SK-N-SH treated with all-trans-retinoic acid at 6 μM for 48 hours (cell line): ENCODE data around the gene PHF3.

Experiments used
- ATAC-seq: fragments of 200-7000 bp; cut with Tn5 transposase; 3 replicates; pipeline ENCODE4 v1.9.1; 2020; ENCODE audit warnings: mild to moderate bottlenecking, moderate library complexity
- ARNTL ChIP-seq: fragments of 450-650 bp; formaldehyde crosslinking; IDR thresholded peaks from 2 replicates; pipeline ENCODE4 v1.5.0; 2020; ENCODE audit warnings: low read depth, mild to moderate bottlenecking, moderate library complexity, borderline replicate concordance
- BACH2 ChIP-seq: fragments of 250-450 bp; sonication (Bioruptor Pico); IDR thresholded peaks from 2 replicates; pipeline ENCODE4 v1.9.0; 2021; ENCODE audit warnings: mild to moderate bottlenecking, borderline replicate concordance
- CSDC2 ChIP-seq: fragments of 250-450 bp; sonication (Bioruptor Pico); IDR thresholded peaks from 2 replicates; pipeline ENCODE4 v1.5.0; 2020; ENCODE audit warnings: mild to moderate bottlenecking, moderate library complexity
- ESRRG ChIP-seq: fragments of 250-450 bp; sonication (Bioruptor Pico); IDR thresholded peaks from 2 replicates; pipeline ENCODE4 v1.6.1; 2021; ENCODE audit warnings: mild to moderate bottlenecking
- ISL1 ChIP-seq: fragments of 250-450 bp; sonication (Bioruptor Pico); IDR thresholded peaks from 2 replicates; pipeline ENCODE4 v2.1.2; 2022; ENCODE audit warnings: mild to moderate bottlenecking, moderate library complexity
- OSR1 ChIP-seq: fragments of 250-450 bp; sonication (Bioruptor Pico); IDR thresholded peaks from 2 replicates; pipeline ENCODE4 v1.8.0; 2022; ENCODE audit warnings: moderate library complexity, mild to moderate bottlenecking, inconsistent platforms
- PPARA ChIP-seq: fragments of 250-450 bp; sonication (Bioruptor Pico); IDR thresholded peaks from 2 replicates; pipeline ENCODE4 v1.5.0; 2020; ENCODE audit warnings: mild to moderate bottlenecking, borderline replicate concordance
- RARB ChIP-seq: fragments of 250-450 bp; sonication (Bioruptor Pico); IDR thresholded peaks from 2 replicates; pipeline ENCODE4 v1.8.0; 2021; ENCODE audit warnings: mild to moderate bottlenecking, moderate library complexity
- TCF4 ChIP-seq: fragments of 250-450 bp; sonication (Bioruptor Pico); IDR thresholded peaks from 2 replicates; pipeline ENCODE4 v1.8.0; 2021; ENCODE audit warnings: mild to moderate bottlenecking, moderate library complexity, borderline replicate concordance
- ZC3H10 ChIP-seq: fragments of 250-450 bp; sonication (Bioruptor Pico); IDR thresholded peaks from 2 replicates; pipeline ENCODE4 v1.5.1; 2021; ENCODE audit warnings: mild to moderate bottlenecking, moderate library complexity
- ZFP3 ChIP-seq: fragments of 250-450 bp; sonication (Bioruptor Pico); IDR thresholded peaks from 2 replicates; pipeline ENCODE4 v1.5.0; 2020; ENCODE audit warnings: mild to moderate bottlenecking, moderate library complexity
- ZFP30 ChIP-seq: fragments of 450-650 bp; formaldehyde crosslinking; IDR thresholded peaks from 2 replicates; pipeline ENCODE4 v1.5.0; 2022; ENCODE audit warnings: mild to moderate bottlenecking, moderate library complexity
- TF ChIP-seq, protein P1 (sequence below): fragments of 250-450 bp; sonication (Bioruptor Pico); IDR thresholded peaks from 2 replicates; pipeline ENCODE4 v1.8.0; 2020; ENCODE audit warnings: mild to moderate bottlenecking, moderate library complexity, borderline replicate concordance
- TF ChIP-seq, protein P2 (sequence below): fragments of 250-450 bp; sonication (Bioruptor Pico); IDR thresholded peaks from 2 replicates; pipeline ENCODE4 v1.8.0; 2021; ENCODE audit warnings: low read depth, mild to moderate bottlenecking, moderate library complexity, borderline replicate concordance
- TF ChIP-seq, protein P3 (sequence below): fragments of 250-450 bp; sonication (Bioruptor Pico); IDR thresholded peaks from 2 replicates; pipeline ENCODE4 v1.5.0; 2020; ENCODE audit warnings: mild to moderate bottlenecking, moderate library complexity
- TF ChIP-seq, protein P4 (sequence below): fragments of 250-450 bp; sonication (Bioruptor Pico); IDR thresholded peaks from 2 replicates; pipeline ENCODE4 v1.5.1; 2021; ENCODE audit warnings: mild to moderate bottlenecking, moderate library complexity

PHF3 gene

DNA sequence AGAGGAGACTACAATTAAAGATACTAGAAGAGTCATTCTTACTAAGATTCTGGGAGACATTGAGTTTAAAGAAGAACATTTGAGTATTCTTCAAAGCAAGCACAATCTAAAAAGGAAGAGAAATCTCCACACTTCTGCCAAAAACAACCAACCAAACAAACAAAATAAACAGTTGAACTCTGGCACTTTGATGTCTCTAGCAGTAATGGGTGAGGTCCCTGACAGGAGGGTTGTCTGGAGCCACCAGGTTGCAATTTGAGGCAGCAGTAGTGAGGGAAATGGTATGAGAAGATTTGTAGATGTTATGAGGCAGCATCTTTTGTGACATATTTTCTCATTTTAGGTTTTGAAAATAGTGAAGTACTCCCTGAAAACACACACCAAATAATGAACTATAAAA is 108.1 kb downstream of the PHF3 start (continued):
- TF ChIP-seq ARNTL (CRISPR knock-in tag) (no peak), RARB (no peak)
- TF ChIP-seq, all 23 proteins: peak for 0

DNA sequence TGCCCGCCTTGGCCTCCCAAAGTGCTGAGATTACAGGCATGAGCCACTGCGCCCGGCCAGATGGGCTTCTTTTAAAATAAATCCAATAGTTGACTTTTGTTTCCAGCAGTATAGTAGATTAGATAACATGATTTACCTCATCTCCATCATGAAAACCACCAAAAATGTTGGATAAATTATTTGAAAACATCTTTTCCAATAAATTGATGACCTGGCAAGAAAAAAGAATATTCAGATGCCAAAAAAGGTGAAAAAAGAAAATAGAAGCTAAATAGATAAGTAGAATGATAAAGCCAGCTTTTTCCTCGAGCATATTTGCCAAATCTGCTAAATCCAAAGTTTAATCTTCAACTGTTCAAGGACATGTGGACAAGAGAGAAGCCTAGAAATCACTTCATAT is 109.2 kb downstream of the PHF3 start:
- no peak for TF ChIP-seq ESRRG (CRISPR knock-in tag)
- TF ChIP-seq CSDC2: no peak
- TF ChIP-seq, protein P1, sequence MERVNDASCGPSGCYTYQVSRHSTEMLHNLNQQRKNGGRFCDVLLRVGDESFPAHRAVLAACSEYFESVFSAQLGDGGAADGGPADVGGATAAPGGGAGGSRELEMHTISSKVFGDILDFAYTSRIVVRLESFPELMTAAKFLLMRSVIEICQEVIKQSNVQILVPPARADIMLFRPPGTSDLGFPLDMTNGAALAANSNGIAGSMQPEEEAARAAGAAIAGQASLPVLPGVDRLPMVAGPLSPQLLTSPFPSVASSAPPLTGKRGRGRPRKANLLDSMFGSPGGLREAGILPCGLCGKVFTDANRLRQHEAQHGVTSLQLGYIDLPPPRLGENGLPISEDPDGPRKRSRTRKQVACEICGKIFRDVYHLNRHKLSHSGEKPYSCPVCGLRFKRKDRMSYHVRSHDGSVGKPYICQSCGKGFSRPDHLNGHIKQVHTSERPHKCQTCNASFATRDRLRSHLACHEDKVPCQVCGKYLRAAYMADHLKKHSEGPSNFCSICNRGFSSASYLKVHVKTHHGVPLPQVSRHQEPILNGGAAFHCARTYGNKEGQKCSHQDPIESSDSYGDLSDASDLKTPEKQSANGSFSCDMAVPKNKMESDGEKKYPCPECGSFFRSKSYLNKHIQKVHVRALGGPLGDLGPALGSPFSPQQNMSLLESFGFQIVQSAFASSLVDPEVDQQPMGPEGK: no peak
- TF ChIP-seq, protein P2, sequence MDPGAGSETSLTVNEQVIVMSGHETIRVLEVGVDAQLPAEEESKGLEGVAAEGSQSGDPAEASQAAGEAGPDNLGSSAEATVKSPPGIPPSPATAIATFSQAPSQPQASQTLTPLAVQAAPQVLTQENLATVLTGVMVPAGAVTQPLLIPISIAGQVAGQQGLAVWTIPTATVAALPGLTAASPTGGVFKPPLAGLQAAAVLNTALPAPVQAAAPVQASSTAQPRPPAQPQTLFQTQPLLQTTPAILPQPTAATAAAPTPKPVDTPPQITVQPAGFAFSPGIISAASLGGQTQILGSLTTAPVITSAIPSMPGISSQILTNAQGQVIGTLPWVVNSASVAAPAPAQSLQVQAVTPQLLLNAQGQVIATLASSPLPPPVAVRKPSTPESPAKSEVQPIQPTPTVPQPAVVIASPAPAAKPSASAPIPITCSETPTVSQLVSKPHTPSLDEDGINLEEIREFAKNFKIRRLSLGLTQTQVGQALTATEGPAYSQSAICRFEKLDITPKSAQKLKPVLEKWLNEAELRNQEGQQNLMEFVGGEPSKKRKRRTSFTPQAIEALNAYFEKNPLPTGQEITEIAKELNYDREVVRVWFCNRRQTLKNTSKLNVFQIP (CRISPR knock-in tag): no peak
- TF ChIP-seq ZFP3 (CRISPR knock-in tag): no peak
- no peak for TF ChIP-seq ZFP30 (CRISPR knock-in tag)
- no peak for TF ChIP-seq RARB
- TF ChIP-seq ARNTL (CRISPR knock-in tag): no peak
- no peak for TF ChIP-seq ZC3H10 (CRISPR knock-in tag)
- TF ChIP-seq OSR1 (CRISPR knock-in tag): no peak
- ATAC-seq: no peak

DNA sequence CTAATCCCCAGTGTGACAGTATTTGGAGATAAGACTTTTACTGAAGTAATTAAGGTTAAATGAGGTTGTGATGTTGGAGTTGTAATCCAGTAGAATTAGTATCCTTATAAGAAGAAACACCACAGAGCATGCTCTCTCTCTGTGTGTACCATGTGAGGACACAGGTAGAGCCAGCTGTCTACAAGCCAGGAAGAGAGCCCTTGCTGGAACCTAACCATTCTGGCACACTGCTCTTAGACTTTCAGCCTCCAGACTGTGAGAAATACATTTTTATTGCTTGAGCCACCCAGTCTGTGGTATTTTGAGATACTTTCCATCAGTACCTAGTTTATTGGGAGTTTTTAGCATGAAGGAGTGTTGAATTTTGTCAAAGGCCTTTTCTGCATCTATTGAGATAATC is 110.2 kb downstream of the PHF3 start:
- ATAC-seq: no peak

More for the DNA sequence above, 110.2 kb downstream of the PHF3 start:
- TF ChIP-seq, protein P1: no peak
- no peak for TF ChIP-seq BACH2 (CRISPR knock-in tag)
- TF ChIP-seq, protein P3, sequence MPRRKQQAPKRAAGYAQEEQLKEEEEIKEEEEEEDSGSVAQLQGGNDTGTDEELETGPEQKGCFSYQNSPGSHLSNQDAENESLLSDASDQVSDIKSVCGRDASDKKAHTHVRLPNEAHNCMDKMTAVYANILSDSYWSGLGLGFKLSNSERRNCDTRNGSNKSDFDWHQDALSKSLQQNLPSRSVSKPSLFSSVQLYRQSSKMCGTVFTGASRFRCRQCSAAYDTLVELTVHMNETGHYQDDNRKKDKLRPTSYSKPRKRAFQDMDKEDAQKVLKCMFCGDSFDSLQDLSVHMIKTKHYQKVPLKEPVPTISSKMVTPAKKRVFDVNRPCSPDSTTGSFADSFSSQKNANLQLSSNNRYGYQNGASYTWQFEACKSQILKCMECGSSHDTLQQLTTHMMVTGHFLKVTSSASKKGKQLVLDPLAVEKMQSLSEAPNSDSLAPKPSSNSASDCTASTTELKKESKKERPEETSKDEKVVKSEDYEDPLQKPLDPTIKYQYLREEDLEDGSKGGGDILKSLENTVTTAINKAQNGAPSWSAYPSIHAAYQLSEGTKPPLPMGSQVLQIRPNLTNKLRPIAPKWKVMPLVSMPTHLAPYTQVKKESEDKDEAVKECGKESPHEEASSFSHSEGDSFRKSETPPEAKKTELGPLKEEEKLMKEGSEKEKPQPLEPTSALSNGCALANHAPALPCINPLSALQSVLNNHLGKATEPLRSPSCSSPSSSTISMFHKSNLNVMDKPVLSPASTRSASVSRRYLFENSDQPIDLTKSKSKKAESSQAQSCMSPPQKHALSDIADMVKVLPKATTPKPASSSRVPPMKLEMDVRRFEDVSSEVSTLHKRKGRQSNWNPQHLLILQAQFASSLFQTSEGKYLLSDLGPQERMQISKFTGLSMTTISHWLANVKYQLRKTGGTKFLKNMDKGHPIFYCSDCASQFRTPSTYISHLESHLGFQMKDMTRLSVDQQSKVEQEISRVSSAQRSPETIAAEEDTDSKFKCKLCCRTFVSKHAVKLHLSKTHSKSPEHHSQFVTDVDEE (CRISPR knock-in tag): no peak
- no peak for TF ChIP-seq TCF4 (CRISPR knock-in tag)
- no peak for TF ChIP-seq CSDC2
- no peak for TF ChIP-seq ISL1 (CRISPR knock-in tag)
- no peak for TF ChIP-seq ZFP3 (CRISPR knock-in tag)
- TF ChIP-seq, protein P4, sequence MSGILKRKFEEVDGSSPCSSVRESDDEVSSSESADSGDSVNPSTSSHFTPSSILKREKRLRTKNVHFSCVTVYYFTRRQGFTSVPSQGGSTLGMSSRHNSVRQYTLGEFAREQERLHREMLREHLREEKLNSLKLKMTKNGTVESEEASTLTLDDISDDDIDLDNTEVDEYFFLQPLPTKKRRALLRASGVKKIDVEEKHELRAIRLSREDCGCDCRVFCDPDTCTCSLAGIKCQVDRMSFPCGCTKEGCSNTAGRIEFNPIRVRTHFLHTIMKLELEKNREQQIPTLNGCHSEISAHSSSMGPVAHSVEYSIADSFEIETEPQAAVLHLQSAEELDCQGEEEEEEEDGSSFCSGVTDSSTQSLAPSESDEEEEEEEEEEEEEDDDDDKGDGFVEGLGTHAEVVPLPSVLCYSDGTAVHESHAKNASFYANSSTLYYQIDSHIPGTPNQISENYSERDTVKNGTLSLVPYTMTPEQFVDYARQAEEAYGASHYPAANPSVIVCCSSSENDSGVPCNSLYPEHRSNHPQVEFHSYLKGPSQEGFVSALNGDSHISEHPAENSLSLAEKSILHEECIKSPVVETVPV (CRISPR knock-in tag): no peak
- no peak for TF ChIP-seq ZC3H10 (CRISPR knock-in tag)
- TF ChIP-seq, protein P2 (CRISPR knock-in tag): no peak
- TF ChIP-seq PPARA (CRISPR knock-in tag): no peak
